HuH-7.5 (cell line): ENCODE measurements around the gene HTR2B.
"Not testable (repeated sequence)": the region's sequence is repeated elsewhere in the genome, so short reads cannot be mapped to it uniquely, and the experiment has no call there.

Source experiments
- DNase-seq: peaks from one replicate; pipeline ENCODE4 v3.0.0; 2011; ENCODE audit warnings: low spot score

The HTR2B gene

DNA sequence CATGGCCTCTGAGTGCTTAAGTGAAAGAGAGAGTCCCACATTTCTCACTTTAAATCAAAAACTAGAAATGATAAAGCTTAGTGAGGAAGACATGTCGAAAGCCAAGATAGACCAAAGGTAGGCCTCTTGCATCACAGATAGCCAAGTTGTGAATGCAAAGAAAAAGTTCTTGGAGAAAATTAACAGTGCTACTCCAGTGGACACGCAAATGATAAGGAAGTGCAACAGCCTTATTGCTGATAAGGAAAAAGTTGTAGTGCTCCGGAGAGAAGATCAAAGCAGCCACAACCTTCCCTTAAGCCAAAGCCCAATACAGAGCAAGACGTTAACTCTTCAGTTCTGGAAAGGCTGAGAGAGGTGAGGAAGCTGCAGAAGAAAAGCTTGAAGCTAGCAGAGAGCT, 36.1 kb downstream of the HTR2B start:
- DNase-seq = no peak

DNA sequence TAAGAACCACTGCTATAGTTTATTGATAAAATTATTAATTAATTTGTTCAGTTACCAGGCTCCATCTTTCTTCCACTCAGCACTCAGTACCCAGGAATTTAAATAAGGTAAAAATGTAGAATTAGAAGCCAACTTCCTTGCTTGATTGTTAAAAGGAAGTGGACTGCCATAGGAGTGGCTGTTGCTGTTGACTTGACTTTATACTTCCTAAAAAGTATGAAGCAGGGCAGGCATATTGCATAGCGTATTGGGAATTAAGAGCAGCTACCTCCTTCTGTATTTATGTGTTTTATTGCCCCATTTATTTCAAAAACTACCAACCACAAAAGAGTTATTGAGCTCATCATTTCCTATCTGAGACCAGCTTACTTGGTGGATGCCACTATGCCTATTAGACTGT, 40.3 kb downstream of the HTR2B start:
- no peak for DNase-seq

DNA sequence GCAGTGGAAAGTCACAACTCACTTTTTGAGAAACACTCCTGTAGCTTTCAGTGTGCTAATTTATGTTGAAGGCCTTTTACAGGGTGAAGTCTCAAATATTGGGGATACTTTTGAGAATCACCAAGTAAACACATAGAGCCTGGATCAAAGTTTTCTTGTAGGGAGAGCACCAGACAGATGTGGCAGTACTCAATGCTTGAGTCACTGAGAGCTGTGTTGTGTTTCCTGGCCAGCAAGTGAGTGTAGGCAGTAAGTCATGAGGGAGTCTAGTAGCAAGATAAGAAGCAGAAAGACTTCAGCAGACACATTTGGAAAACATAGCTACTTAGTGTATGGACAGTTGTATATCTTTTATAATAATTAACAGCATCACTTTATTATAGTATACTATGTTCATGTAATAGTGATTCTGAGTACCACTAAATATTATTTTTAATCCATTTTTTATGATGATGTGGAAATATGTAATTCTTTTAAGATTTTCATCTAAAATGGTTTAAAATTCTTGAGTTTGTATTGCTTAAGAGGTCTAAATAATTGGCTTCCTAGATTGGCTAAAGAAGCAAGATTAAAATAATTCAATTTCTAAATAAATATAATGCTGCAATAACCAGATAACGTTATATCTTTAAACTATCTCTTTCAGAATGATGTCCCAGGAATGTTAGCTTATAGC, 55.3 kb downstream of the HTR2B start:
- no peak for DNase-seq

DNA sequence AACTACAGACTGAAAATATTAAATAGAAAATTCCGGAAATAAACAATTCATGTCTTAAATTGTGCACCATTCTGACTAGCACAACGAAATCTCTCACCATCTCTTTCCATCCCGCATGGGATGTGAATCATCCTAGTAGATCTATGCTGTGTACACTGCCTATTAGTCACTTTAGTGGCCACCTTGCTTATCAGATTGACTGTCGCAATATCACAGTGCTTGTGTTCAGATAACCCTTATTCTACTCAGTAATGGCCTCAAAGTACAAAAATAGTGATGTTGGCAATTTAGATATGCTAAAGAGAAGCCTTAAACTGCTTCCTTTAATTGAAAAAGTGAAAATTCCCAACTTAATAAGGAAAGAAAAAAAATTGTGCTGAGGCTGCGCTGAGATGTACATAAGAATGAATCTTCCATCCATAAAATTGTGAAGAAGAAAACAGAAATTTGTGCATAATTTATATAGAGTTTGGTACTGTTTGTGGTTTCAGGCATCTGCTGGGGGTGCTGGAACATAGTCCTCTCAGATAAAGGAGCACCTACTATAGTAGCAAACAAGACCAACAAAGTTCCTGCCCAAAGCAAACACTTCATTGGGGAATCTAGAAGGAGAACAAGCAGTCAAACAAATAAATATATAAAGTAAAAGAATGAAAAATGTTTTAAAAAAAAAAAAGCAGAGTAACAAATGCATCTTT, 56.2 kb downstream of the HTR2B start:
- no peak for DNase-seq

DNA sequence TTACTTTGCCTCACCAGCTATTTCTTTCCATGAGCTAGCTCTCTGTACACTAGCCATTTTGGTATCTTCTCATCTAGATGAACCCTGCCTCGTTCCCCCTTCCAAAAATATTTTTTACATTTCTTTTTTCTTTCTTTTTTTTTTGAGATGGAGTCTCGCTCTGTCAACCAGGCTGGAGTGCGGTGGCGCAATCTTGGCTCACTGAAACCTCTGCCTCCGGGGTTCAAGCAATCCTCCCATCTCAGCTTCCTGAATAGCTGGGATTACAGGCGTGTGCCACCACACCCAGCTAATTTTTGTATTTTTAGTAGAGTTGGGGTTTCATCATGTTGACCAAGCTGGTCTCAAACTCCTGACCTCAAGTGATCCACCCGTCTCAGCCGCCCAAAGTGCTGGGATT, 57.3 kb downstream of the HTR2B start:
- not testable (repeated sequence) for DNase-seq

DNA sequence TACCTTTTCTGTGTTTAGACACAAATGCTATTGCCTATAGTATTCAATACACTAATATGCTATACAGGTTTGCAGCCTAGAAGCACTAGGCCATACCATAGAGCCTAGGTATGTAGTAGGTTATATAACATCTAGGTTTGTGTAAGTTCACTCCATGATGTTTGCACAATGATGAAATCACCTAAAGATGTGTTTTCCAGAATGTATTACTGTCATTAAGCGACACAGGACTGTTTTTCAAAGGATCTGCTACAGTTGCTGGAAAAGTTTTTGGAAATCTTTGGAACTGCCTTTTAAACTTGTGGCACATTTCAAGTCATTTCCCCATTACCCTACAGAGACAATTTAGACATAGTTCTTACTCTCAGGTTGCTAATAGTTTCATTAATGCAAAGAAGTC, 58.9 kb downstream of the HTR2B start:
- DNase-seq = no peak

DNA sequence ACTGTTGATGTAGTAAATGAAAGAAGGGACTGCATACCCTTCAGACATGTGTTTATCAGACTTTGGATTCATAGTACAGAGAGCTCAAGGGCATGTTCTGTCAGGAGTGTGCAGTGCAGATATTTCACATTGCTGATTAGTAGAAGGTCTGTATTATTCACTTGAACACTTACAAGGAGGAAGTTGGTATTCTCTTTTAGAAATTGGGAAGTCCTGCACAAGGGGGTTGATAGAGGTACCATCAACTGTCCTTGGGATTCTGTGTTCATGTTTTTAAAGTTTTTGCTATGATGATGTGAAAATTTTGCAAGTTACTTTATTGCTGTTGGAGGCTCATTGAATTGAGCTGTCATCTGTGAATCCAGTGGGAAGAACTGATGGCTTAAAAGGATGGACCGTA, 61.5 kb downstream of the HTR2B start:
- DNase-seq = no peak

DNA sequence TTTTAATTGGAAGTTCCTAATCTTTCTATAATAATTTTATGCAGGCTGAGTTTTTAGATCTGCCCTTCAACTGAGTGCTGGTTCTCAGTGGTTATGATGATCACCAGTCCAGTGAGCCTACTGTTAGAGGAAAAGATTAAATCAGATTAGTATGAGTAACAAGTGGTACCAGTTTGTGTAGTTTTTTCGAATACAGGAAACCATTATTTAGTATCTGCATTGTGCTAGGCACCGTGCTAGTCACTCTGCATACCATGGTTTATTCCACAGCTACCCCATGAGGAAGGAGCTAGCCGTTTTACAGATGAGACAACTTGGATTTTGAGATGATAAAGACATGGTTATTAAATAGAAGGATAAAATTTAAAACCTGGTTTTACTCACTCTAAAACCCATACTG, 62.1 kb downstream of the HTR2B start:
- no peak for DNase-seq

DNA sequence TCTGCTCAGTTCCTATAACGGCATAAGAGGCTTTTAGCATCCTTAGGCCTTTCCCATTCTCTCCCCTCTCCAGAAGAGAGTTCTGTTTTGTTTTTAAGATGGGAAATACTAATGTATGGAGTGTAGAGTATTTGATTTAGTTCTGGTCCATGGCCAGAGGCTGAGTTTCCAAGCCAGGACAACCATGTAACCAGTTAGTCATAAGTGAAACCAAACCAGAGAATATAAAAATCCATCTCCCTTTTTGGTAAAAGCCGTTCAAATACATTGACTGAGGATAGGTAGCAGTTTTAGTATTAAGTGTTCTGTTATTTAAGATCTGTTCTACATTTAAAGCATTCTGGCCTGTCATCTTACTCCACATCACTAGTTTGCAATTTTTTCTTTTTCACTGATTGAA, 65.1 kb downstream of the HTR2B start:
- DNase-seq = no peak

DNA sequence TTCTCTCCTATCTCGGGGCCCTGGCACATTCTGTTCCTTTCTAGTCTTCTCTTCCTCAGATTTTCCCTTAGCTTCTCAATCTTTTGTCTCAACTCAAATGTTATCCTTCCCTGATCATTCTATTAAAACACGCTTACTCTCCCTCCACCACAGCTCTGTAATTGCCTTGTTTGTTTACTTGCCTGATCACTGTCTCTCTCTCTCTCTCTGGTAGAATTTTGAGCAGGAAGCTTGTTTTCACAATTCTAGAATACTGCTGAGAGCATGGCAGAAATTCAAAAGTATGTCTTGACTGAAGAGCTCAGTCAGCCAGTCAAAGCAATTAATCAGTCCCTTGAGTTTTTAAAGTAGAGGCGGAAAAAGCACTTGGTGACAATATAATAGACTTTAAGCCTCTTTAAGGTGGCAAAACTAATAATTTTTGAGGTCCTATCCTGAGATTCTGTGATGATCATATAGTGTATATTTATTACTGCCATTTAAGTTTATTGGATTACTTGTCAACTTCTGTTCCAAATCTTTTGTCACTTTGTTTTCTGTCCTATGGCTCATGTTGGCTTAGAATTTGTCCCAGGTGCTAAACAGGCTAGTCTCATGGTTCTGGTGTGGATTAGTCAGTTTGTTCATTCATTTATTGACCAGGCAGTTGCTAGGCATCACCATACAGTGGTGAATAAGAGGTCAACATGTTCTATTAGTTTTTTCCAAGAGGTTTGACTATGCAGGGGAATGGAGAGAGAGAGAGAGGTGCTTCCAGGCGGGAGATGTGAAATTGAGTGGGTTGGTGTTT, 65.9 kb downstream of the HTR2B start:
- DNase-seq = no peak
